ENCODE data around the gene TMEM119.

Gene TMEM119, protein sequence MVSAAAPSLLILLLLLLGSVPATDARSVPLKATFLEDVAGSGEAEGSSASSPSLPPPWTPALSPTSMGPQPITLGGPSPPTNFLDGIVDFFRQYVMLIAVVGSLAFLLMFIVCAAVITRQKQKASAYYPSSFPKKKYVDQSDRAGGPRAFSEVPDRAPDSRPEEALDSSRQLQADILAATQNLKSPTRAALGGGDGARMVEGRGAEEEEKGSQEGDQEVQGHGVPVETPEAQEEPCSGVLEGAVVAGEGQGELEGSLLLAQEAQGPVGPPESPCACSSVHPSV

DNA sequence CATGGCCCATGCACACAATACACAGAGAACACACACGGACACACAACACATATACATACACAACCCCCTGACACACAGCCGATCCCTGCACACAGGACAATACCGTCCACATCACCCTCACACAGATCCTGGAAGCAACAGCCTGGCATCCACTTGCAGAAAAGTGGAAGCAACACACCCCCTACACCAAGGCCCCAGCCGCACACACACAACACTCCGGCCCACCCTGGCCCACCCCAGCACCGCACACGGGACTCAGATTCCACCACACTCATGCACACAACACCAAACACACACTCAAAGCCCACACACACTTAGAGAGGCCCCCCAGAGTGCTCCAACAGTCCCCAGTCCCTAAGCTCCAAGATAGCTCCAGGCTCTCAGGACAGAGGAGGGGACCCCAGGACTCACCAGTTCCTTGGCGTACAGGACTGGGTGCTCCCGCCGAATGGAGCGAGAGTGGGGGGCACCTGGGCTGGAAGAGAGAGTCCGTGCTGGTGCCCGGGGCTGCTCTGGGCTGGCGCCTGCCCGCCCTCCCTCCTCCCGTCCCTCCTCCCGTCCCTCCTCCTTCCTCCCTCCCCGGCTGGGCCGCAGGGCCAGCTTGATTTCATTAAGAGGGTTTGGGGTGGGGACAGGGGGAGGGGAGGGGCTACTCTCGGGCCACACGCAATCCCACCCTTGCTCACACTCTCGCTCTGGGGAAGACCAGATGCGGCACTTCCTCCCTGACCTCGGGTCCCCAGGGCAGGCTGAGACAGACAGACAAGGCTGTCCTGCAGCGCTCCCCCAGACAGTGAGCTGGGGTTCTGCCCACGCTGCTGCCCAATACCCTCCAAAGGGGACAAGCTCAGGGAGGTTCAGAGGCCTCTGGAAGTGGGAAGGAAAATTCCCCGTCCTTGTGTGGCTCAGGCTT, at the start of gene TMEM119:
TSS of gene TMEM119 (minus strand) at position 526 of the 913 bp plus-strand sequence. CDS start 5,701 bp downstream, outside the sequence.
- DNase-seq (ENCODE audit: low spot score) (no peak), ATAC-seq (ENCODE audit: low read depth) (peak; percentile 20; the same call in 1 of the 3 replicates)
- Histone ChIP-seq H3K4me1 (ENCODE audit: insufficient read depth, poor library complexity, severe bottlenecking) (no peaks in the 10 kb centered on the region), H3K27me3 (ENCODE audit: insufficient read depth, poor library complexity, severe bottlenecking) (no peaks in the 10 kb centered on the region), H3K36me3 (ENCODE audit: low read depth) (no peaks in the 10 kb centered on the region), H3K27ac (ENCODE audit: poor library complexity, severe bottlenecking) (no peak within 1 kb of the TSS), H3K9me3 (ENCODE audit: severe bottlenecking) (no peaks in the 10 kb centered on the region), H3K4me3 (ENCODE audit: severe bottlenecking) (no peak within 1 kb of the TSS)
- TF ChIP-seq CTCF (IDR thresholded peaks at IDR 0.05; ENCODE audit: poor library complexity, severe bottlenecking), result no peak

DNA sequence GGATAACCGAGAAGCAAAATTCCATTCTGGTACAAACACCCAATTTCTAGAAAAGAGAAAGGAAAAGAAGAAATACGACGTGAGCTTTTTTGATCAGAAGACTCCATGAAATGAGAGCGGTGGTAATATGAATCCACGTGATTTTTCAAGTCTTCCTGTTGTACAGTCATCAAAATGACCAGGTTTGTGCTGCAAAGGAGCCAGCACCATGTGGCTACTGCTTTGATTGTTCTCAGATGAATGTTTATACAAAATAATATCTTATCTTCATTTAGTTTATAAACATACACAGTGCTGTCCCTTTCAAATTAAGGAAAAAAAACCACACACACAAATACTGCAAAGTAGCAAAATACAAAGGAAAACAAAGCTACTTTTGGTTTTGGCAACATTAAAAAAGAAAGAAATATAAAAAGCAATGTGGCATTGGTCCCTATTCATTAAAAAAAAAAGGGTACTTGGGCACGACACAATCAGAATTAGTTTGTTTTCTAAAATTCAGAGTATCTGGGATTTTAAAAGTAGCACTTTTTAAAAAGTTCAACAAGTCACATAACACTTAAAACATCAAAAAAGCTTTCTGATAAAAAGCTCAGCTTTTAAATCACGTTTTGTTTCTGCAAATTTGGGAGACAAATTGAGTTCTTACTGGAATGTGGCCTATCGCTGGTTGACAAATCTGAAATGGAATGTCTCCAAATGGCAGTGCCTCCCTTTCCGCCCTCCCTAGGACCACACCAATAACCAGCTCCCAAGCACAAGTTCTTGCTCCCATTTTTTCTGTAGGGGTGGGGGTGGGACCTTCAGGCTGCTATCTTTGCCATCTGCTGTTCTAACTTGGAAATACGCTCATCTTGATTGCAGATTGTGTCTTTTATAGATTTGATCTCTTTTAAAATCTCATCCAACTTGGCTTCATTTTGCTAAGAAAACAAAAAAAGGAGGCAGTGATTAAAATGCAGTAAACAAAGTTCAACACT, 49.0 kb upstream of the TMEM119 start:
- ATAC-seq (ENCODE audit: low read depth) (no peak), DNase-seq (ENCODE audit: low spot score) (no peak)
- H3K27ac ChIP-seq (ENCODE audit: poor library complexity, severe bottlenecking), result no peak overlapping the region
- H3K4me1 ChIP-seq (ENCODE audit: insufficient read depth, poor library complexity, severe bottlenecking), result peaks cover 4% of the 10 kb centered on the region
- peaks cover 70% of the 10 kb centered on the region for H3K36me3 ChIP-seq (ENCODE audit: low read depth)
- H3K27me3 ChIP-seq (ENCODE audit: insufficient read depth, poor library complexity, severe bottlenecking), result no peaks in the 10 kb centered on the region
- no peak for TF ChIP-seq CTCF (IDR thresholded peaks at IDR 0.05; ENCODE audit: poor library complexity, severe bottlenecking)
- H3K9me3 ChIP-seq (ENCODE audit: severe bottlenecking), result no peaks in the 10 kb centered on the region
- no peak overlapping the region for H3K4me3 ChIP-seq (ENCODE audit: severe bottlenecking)

DNA sequence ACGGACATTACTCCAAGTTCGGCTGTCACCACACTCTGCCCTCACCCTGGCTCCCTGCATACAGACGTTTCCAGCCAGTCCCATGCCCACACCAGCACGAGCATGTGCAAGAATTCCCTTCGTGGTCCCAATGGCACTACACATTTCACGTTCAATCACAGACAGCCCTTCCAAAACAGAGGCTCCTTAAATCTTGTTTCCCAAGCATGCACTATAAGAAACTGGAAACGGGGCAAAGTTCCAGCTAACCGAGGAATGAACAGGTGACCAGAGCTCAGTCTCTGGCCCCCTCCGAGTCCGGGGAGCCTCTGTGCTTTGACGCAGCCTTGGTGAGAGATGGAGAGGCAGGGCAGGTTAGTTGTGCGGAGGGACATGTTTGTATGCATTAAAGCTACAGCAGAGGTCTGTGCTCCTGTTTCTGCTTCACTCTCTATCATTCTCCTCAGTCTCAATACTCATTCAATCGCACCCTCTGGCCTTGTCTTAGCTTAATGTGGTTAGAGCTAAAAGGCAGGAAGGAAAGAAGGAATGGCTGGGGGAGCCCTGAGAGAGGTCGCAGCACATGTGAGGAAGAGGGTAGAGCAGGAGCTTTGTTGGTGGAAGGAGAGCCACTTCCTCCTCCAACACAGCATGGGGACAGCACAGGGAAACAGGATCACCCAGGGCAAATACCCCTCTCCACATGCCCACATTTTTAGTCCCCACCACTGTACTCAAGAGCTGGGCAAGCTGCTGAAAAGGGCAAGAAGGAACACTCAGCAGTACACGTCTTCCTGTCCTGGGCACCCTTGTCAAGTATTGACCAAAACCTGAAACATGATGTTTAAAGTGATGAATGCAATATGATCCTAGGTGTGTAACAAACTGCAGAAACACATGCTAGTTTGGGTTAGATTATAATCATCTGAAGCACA, 48.1 kb upstream of the TMEM119 start:
- no peak for DNase-seq (ENCODE audit: low spot score)
- H3K27me3 ChIP-seq (ENCODE audit: insufficient read depth, poor library complexity, severe bottlenecking), result no peaks in the 10 kb centered on the region
- H3K27ac ChIP-seq (ENCODE audit: poor library complexity, severe bottlenecking), result no peak overlapping the region
- TF ChIP-seq CTCF (IDR thresholded peaks at IDR 0.05; ENCODE audit: poor library complexity, severe bottlenecking), result no peak
- H3K9me3 ChIP-seq (ENCODE audit: severe bottlenecking), result no peaks in the 10 kb centered on the region
- no peak overlapping the region for H3K4me3 ChIP-seq (ENCODE audit: severe bottlenecking)
- no peak for ATAC-seq (ENCODE audit: low read depth)
- peaks cover 61% of the 10 kb centered on the region for H3K36me3 ChIP-seq (ENCODE audit: low read depth)
- peaks cover 4% of the 10 kb centered on the region for H3K4me1 ChIP-seq (ENCODE audit: insufficient read depth, poor library complexity, severe bottlenecking)

GRCh38 chr12:108644811-108645120, 46.9 kb upstream of the TMEM119 start:
- Histone ChIP-seq H3K27me3 (ENCODE audit: insufficient read depth, poor library complexity, severe bottlenecking) (no peaks in the 10 kb centered on the region), H3K4me1 (ENCODE audit: insufficient read depth, poor library complexity, severe bottlenecking) (peaks cover 10% of the 10 kb centered on the region), H3K36me3 (ENCODE audit: low read depth) (peaks cover 52% of the 10 kb centered on the region)

More at GRCh38 chr12:108644811-108645120, 46.9 kb upstream of the TMEM119 start:
- Histone ChIP-seq H3K27ac (ENCODE audit: poor library complexity, severe bottlenecking) (no peak overlapping the region), H3K9me3 (ENCODE audit: severe bottlenecking) (no peaks in the 10 kb centered on the region), H3K4me3 (ENCODE audit: severe bottlenecking) (no peak overlapping the region)
- DNase-seq (ENCODE audit: low spot score), result no peak
- no peak for TF ChIP-seq CTCF (IDR thresholded peaks at IDR 0.05; ENCODE audit: poor library complexity, severe bottlenecking)
- ATAC-seq (ENCODE audit: low read depth), result no peak
